Retinal pigment epithelial cell (primary cell): ENCODE measurements around the gene SUDS3.
"Not testable (repeated sequence)": the region's sequence is repeated elsewhere in the genome, so short reads cannot be mapped to it uniquely, and the experiment has no call there.

Experiments used
- DNase-seq: peaks from one replicate; pipeline ENCODE4 v3.0.0-alpha.2; 2010; ENCODE audit warnings: low read depth
- H3K4me3 ChIP-seq: 2 replicates; pipeline ENCODE4 v1.5.1; 2011; ENCODE audit warnings: mild to moderate bottlenecking, low read length, control low read depth, moderate library complexity
- TF ChIP-seq, protein P1 (sequence below): conservative IDR thresholded peaks from 2 replicates; pipeline ENCODE4 v1.5.1; 2011; ENCODE audit warnings: low read depth, low read length, control low read depth, inconsistent platforms

The SUDS3 gene

GRCh38 chr12:118391836-118392235, 15.5 kb downstream of the SUDS3 start:
- TF ChIP-seq, protein P1, sequence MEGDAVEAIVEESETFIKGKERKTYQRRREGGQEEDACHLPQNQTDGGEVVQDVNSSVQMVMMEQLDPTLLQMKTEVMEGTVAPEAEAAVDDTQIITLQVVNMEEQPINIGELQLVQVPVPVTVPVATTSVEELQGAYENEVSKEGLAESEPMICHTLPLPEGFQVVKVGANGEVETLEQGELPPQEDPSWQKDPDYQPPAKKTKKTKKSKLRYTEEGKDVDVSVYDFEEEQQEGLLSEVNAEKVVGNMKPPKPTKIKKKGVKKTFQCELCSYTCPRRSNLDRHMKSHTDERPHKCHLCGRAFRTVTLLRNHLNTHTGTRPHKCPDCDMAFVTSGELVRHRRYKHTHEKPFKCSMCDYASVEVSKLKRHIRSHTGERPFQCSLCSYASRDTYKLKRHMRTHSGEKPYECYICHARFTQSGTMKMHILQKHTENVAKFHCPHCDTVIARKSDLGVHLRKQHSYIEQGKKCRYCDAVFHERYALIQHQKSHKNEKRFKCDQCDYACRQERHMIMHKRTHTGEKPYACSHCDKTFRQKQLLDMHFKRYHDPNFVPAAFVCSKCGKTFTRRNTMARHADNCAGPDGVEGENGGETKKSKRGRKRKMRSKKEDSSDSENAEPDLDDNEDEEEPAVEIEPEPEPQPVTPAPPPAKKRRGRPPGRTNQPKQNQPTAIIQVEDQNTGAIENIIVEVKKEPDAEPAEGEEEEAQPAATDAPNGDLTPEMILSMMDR, result no peak
- no peak overlapping the region for H3K4me3 ChIP-seq
- no peak for DNase-seq

DNA sequence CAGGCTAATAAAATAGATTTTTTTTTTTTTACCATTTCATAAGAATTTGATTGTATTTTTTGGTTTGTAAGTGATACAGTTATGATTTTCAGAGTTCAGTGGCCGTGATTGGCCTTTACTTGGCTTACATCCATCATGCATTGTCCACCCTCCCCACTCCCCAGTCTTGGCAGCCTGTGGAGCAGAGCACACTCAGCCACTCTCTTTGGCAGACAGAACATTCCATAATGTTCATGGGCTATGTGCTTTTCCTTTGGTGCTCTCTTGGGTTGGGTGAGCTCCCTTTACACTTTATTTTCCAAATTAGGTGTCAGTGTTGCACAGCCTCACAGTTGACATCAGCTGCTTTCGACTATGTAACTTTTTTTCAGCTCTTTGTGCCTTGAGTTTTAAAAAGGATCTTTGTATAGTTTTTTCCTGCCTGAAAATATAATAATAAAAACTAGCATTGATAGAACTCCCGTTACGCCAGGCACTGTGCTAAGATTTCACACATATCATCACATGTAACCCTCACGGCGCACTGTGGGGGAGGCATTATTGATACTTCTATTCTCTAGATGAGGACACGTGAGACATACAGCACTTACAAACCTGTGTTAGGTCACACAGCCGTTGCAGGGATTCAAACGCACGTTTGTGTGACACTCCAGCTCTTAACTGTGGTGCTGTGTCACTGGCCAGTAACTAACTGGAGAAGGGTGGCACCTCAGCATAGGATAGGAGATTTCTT, 21.5 kb downstream of the SUDS3 start:
- DNase-seq, result no peak
- H3K4me3 ChIP-seq, result no peak overlapping the region
- TF ChIP-seq, protein P1, result no peak

DNA sequence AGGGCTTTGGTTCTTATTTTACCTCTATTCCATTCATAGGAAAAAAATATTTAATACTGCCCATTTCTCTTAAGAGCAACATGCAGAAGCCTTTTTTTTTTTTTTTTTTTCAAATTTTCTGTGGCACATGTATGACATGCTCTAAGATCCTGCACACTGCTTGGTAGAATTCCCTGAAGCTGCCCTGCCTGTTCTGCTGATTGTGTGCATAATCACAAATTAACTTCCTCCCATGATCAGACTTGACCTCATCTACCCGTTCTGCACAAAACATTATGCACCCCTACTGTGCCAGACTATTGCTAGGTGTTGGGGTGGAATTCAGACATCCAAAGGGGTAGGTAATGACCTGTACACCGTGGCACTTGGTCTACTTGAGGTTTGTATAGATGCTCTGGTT, 22.2 kb downstream of the SUDS3 start:
- TF ChIP-seq, protein P1, result no peak
- H3K4me3 ChIP-seq, result no peak overlapping the region
- DNase-seq, result no peak

DNA sequence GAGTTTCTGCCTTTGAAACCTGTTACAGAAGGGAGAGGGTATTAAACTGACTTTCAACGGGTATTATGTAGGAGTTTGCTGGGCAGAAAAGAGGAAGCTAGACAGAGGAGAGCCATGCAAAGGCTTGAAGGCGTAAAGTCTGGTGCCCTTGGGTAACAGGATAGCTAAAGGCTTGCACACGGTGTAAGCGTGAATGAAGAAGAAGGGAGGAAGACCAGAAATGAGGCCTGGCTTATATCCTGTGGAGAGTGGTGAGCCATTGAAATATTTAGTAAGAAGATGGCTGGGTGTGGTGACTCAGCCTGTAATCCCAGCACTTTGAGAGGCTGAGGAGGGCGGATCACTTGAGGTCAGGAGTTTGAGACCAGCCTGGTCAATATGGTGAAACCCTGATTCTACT, 22.6 kb downstream of the SUDS3 start:
- TF ChIP-seq, protein P1, result no peak
- DNase-seq, result no peak
- no peak overlapping the region for H3K4me3 ChIP-seq

- DNase-seq, result no peak
- TF ChIP-seq, protein P1, result no peak
- H3K4me3 ChIP-seq, result no peak overlapping the region
Observed at GRCh38 chr12:118402251-118402650, 25.9 kb downstream of the SUDS3 start.

DNA sequence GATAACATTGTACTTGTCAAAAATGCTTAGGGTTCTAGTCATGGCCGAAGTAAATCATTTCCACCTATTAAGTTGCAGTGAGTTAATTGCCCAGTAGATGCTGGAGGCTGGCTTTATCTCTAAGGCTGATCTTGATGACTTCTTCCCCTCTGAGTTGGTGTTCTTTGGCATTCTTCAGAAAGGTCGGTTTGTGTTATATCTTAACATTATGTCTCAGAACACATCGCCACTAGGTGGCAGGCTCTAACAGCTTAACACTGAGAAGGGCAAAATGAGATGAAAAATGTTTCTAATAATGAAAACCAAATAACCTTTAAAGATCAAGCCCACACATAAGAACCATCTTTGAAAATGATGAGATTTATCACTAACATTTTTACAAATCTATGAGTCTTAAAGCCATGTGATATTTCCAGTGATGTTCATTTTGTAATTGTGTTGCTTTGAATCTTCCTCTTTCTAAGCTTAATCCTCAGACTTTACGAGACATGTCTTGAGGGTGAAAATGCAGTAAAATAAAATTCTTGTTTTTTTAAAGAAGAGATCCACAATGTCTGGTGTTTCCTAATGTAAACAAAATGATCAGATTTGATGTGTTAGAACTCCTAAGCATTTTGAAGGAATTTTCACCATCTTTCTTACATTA, 28.6 kb downstream of the SUDS3 start:
- DNase-seq, result peak; percentile 16
- TF ChIP-seq, protein P1, result peak; percentile 77
- no peak overlapping the region for H3K4me3 ChIP-seq

DNA sequence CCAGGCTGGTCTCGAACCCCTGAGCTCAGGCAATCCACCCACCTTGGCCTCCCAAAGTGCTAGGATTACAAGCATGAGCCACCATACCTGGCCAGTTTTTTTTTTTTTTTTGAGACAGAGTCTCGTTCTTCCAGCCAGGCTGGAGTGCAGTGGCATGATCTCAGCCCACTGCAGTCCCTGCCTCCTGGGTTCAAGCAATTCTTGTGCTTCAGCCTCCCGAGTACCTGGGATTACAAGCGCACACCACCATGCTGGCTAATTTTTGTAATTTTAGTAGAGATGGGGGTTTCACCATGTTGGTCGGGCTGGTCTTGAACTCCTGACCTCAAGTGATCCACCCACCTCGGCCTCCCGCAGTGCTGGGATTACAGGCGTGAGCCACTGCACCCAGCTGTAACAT, 31.9 kb downstream of the SUDS3 start:
- H3K4me3 ChIP-seq, DNase-seq: not testable (repeated sequence)
